GM20431 (cell line): ENCODE data around the gene GPBAR1.

ENCODE experiments used
- in situ Hi-C: fragments of 300-500 bp; cut with MseI, MboI; formaldehyde crosslinking; loops from one replicate; pipeline ENCODE4 v1.15.0; 2020; ENCODE audit warnings: low sequenced_read_pairs; ENCODE audit not compliant: unreplicated experiment

The GPBAR1 gene, protein sequence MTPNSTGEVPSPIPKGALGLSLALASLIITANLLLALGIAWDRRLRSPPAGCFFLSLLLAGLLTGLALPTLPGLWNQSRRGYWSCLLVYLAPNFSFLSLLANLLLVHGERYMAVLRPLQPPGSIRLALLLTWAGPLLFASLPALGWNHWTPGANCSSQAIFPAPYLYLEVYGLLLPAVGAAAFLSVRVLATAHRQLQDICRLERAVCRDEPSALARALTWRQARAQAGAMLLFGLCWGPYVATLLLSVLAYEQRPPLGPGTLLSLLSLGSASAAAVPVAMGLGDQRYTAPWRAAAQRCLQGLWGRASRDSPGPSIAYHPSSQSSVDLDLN

DNA sequence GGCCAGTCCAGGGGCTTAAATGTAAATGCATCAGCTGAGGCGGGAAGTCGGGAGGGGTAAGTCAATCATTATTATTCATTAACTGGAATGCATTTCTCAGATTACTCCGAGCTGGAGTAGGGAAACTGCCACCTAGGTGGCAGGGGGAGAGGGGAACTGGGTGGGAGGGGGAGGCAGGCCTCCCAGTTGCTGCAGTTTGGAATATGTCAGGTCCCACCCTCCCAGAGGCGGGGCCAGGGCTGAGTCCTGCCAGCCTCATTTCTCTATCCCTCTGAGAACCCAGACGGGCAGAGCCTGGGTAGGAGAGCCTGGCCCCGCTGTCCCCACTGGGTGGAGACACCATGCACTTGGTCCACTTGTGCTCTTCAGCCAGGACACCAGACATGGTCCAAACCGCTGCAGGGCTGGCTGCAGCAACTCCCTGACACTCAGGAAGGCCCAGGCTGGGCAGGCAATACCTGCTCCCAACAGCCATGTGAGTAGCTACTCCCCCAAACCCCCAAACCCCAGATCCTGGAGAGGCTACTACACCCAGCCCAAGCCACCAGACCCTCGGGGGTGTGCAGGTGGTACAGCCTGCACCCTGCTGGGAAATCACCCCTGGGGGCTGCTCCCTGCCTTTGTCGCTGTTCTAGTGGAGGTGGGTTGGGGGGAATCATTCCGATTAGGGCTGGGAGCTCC is at the start of gene GPBAR1:
TSS of gene GPBAR1 (plus strand) at position 274 of the 681 bp plus-strand sequence. CDS start 1,710 bp downstream, outside the sequence.
- in situ Hi-C loops, result no loop called here

DNA sequence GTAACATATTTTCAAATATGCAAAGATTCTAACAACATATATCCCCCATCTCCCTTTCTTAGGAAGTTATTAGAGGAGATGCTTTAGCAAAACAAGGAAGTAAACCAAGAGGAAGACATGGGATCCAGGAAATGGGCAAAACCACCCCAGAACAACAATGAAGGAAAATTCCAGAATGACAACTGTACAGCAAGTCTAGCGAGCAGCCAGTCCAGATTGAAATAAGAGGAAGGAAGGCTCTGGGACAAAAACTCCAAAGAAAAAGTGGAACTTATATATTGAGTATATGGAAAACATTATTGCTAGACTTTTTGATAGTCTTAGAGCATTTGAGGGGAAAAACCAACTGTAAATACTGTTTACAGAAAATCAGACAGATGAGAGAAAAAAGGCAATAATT is 46.7 kb upstream of the GPBAR1 start:
- in situ Hi-C loops, result no loop called here

DNA sequence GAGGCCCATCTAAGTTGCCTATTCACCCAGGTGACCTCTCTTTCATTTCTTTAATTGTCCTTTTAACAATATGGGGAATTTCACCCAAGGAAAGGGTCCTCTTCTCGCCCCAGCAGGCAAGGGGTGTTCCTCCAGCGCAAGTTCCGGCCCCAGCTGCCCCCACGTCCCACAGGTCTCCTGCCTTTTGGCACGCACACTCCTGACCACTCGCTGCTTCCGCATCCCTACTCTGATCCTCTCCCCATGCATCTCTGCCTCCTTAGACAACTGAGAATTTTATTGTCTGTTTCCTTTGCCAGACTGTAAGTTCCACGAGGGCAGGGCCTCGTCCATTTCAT is 44.5 kb upstream of the GPBAR1 start:
- in situ Hi-C loops, result no loop called here

DNA sequence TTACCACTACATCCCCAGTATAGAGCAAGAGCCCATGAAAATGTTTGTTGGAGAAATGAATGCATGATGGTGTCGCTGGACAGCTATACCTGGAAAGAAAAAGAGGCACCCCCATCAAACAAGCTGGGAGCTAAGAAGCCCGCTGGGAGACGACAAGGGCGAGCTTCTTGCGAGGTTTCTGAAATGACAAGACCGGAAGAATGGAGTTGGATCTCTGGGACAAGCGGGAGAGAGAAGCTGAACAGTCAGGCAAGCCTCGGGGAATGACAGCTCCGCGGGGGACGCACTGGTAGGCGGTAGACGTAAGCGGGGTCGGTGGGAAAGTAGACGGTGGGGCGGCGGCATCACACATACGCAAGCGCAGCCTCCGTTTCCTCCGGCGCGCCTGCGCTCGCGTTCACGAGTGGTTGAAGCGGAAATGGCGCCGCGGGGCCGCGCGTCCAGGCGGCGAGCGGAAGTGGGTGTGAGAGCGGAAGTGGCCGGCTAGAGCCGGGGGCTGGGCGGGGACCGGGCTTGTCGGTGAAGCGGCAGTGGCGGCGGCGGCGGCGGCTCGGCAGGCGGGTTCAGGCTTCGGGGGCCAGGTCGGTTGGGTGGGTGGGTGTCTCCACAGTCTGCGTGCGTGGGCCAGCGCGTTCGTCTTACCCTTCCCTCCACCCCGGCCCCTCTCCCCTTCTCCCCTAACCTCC is 44.0 kb upstream of the GPBAR1 start, which contains the start of gene ARPC2:
TSS of gene ARPC2 (plus strand) at position 516 of the 686 bp plus-strand sequence. CDS start 282 bp downstream, outside the sequence.
- in situ Hi-C loops, result no loop called here

DNA sequence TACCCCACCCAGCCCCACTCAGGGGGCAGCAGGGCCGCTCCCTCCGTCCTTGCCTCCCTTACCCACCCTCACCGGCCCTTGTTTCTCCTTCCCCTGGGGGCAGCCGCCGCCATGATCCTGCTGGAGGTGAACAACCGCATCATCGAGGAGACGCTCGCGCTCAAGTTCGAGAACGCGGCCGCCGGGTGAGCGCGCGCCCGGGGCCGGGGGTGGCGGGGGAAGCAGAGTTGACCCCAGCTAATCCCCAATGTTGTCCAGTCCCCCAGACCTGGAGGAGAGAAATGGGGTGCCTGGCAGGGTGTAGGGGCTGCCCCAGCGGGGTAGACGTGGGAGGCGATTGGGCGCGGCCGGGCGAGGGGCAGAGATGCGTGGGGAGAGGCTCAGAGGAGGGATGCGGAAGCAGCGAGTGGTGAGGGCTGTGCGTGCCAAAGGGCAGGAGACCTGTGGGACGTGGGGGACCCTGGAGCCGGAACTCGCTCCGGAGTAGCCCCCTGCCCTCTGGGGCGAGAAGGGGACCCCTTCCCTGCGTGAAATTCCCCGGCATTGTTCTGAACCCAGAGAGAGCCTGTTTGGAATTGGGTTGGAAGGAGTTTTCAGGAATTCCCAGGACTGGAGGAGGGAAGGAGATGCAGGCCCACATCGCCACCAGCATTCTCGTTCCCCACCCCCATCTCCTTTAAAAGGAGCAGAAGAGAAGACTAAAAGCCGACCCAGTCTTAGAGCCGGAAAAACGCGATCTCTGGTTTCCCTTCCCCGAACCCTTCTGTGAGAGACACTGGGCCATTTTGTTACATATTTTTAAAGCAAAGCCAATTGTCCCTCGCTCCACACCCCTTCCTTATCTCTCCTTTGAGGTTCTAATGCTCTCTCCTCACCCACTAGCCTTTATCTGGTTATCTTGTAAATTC is 43.2 kb upstream of the GPBAR1 start:
- in situ Hi-C loops, result no loop called here

DNA sequence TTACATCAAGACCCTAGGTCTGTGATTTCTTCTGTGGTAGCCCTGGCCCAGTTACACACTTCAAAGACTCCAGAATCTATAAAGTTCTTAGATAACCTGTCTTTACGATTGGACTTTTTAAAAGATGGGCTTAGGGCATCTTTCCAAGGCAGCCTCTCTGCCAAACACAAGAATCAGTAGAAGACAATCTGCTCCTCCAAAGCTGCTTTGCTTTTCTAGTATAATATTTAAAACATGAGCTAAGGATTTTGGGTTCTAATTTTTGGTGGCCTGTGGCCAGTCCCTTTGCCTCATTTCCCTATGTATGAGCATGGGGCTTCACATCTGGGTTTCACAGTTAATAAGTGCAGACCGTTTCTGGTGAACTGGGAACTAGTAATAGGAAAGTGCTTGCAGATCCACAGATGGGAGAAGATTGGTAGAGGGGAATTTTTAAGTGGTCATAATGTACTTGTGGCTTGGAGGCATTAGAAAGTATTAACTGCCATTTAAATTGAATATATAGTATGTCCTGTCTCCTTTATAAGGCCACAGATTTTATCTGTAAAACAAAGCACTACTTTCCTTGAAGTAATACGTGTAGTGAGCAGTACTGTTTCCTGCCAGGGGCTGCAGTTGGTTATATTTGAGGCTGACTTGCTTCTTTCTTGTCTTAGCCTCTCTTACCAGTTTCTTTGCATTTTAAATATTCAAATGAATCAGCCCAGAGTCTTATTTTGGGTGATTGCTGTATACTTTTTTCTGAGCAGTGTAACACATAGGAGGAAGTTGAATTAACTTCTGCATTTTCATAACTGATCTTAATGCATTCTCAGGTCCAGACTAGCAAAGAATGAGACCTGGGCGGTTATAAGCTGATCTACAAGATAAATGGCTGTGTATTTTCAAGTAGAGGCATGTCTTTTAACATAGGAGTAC is 42.3 kb upstream of the GPBAR1 start:
- in situ Hi-C loops, result no loop called here

DNA sequence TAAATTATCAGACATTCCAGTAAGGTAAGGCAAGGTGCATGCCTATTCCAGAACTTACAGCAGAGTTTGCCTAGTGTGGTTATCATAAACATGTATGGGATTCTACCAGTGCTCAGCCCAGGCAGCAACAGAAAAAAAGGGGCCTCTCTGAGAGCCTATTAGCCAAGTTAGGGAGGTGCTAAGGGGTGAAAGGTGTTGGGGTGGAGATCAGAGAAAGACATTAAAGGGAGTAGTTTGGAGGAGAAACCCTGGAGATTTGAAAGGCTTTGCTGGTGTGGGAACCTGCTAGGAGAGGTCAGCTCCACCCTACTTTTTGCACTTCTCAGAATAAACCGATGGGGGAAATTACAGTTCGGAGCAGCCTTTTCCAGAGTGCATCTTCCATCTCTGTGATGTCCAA is 40.9 kb upstream of the GPBAR1 start:
- in situ Hi-C loops, result no loop called here

DNA sequence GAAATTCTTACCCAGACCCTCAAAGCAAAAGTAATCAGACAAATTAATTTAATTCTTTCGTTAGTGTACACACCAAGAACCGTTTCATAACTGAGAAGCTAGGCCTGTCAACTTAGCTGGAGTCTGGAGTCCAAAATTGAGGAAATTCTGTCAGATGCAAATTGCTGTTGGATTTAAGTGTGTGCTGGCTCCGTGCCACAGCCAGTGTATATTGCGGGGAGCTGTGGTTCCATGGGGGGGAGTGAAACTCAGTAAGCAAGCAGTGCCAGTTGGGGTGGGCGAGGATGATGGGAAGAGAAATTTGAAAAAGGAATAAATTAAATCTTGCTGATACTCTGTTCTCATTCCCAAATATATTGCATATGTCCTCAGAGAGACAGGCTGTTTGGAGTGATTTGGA is 39.8 kb upstream of the GPBAR1 start:
- in situ Hi-C loops, result no loop called here

DNA sequence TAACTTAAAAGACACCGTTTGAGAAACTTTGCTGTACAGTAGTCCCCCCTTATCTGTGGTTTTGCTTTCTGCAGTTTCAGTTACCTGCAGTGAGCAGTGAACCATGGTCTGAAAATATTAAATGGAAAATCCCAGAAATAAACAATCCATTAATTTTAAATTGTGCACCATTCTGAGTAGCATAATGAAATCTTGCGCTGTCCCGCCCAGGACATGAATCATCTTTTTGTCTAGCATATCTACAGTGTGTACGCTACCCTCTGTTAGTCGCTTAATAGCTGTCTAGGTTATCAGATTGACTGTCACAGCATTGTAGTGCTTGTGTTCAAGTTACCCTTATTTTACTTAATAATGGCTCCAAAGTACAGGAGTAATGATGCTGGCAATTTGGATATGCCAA is 37.8 kb upstream of the GPBAR1 start:
- in situ Hi-C loops, result no loop called here

DNA sequence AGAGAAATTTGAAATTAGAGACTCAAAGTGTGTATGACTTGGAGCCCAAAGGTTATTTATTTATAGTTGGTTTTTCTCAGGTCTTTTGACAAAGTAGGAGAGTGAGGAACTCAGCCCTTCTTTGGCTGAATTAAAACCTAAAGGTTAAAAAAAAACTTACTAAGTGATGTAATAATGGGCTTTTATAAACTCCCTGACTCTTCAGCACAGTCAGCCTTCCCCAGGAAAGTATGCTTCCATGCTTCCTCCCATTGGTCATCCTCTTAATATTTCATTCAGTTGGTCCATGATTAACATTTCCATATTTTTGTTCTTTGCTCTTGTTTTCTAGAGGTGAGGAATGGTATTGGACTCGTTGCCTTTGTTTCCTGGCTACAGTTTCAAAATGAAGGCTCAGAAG is 36.6 kb upstream of the GPBAR1 start:
- in situ Hi-C loops, result no loop called here

DNA sequence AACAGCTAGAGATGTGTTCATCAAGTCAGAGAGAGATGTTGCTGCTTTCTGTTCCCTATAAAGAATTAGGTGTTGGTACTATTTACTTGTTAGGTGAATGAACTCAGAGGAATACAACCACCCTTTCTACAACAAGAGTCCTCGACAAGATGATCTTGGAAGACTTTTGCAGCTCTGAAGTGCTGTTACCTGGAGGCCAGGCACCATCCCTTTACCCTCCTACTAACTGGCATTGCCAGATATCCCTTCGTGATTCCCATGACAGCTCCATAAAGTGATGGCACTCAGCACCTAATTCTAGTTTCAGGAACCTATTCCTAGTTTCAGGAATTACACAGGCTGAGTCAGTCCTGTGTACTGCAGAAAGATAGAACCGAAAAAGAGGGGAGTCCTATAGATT is 33.9 kb upstream of the GPBAR1 start:
- in situ Hi-C loops, result no loop called here

DNA sequence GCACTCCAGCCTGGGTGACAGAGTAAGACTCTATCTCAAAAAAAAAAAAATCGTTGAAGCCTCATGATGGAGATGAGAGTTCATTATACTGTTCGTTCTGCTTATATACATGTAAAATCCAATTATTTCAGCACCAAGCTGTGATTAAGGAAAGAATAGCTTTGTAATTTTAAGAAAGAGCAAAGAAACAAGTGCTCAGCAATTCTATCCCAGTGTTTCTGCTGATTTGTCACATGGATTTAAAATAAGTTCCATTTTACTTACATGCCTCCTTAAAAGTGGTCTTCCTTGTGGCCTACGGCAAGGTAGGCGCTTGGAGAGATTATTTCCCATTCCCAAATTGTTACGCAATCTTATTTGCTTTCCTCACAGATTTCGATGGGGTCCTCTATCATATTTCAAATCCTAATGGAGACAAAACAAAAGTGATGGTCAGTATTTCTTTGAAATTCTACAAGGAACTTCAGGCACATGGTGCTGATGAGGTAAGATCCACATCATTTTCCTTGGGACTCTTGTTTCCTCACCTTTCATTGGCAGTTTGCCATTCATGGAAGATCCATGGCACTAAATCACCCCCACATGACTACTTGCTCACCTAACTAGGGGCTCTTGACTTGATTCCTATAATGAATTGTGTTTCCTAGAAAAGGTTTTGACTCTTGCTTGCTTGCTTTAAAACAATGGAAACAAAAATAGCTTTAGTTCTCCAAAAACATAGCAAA is 32.3 kb upstream of the GPBAR1 start:
- in situ Hi-C loops, result no loop called here

DNA sequence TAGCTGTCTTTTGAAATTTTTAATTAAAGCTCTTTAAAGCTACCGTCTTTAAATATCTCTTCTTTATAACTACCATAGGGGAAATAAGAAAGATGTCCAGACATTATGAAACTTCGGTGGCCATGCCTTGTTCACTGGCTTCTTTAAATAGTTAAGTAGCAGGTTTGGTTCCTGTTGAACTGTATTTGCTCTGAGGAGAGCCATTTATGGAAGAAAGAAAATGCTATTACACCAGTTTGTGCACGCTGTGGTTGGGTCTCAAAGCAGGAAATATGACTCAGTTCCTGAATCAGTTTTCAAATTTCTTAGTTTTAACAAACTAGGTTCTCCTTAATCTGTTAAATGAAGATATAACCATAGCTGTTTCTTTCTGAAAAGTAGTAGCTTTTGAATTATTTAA is 31.6 kb upstream of the GPBAR1 start:
- in situ Hi-C loops, result no loop called here

DNA sequence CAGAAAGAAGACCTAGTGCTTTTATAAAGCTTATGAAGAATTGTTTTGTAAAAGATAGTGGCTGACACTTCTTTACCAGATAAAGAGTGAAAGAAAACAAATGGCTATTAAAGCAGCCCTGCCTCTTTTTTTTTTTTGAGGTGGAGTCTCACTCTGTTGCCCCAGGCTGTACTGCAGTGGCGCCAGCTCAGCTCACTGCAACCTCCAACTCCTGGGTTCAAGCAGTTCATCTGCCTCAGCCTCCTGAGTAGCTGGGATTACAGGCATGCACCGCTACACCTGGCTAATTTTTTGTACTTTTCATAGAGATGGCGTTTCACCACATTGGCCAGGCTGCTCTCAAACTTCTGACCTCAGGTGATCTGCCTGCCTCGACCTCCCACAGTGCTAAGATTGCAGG is 31.0 kb upstream of the GPBAR1 start:
- in situ Hi-C loops, result no loop called here

DNA sequence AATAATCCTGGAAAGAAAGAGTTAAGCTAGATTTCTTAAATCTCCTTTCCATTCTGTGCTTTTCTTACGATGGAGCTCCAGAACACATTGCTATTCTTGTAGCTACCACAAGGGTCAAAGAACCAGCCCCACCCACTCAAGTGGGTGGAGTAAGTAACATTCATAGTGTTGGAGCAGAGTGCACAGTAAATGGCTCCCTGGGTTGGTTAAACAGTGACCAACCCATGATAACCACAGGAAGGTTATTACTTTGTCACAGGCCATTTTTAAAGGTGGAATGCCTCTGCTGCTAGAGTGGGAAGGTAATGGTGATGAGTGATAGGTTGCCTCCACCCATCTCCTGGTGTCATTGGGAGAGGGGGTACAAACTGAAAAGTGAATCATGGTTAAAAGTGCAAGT is 29.9 kb upstream of the GPBAR1 start:
- in situ Hi-C loops, result no loop called here

DNA sequence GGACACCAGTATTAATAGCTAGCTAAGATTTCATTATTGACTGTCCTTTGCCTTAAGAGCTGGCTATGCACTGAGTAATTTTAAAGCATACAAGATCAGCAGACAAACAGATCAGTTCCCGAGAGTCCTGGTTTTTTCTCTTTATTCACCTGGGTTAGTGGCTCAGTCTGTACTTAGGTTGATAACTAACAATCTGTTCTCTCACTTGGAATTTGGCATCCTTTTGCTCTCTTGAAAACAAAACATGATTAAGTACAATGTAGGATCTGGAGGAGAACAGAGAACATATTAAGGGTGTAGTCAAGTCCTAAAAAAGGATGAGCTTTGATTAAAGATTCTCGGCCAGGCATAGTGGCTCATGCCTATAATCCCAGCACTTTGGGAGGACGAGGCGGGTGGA is 27.3 kb upstream of the GPBAR1 start:
- in situ Hi-C loops, result no loop called here

DNA sequence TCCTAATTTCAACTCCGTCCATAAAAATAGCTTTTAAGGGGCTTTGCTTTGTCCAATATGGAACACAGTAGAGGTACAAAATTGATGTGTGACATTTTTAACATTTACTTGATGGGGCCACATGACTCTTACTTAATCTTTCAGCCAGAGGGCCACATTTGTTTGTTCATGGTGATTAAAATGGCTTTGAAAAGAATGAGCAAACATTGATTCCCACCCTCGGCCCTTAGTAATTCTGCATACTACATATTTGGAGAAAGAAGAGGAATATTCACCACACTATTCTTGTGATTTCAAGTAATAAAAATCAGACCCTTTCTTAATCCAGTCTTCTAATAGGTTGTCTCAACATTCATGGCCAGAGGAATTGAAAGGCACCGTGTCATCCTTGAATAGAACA is 26.3 kb upstream of the GPBAR1 start:
- in situ Hi-C loops, result no loop called here

DNA sequence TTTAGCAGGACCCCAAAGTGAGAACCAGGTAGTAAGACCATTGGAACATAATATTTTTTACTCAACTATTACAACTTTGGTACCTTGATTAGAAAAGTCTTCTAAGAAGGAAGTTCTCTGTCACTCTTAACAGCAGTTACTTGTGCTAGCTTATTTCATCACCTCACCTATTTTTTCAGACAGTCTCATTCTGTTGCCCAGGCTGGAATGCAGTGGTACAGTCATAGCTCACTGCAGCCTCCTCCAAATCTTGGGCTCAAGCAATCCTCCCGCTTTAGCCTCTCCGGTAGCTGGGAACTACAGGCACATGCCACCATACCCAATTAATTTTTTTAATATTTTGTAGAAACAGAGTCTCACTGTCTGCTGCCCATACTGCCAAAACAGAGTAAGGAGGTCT is 25.8 kb upstream of the GPBAR1 start:
- in situ Hi-C loops, result no loop called here

DNA sequence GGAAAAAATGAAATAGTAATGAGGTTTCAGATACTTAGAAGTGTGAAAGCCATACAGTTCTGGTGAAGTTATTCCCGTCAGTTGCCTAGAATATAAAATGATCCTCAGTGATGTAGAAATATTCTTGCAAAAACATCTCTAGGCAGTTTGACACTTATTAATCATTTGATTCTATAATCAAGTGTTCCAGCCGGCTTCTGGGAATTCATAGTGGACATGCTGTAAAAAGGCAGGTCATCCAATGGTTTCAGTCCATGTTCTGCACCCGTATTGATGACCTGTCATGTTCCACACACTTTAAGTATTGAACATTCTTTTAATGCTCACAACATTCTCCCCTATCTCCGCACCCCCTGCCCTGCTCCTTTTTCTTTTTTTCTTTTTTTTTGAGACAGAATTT is 24.0 kb upstream of the GPBAR1 start:
- in situ Hi-C loops, result no loop called here
